ENCODE results near the gene CYBC1.

DNA sequence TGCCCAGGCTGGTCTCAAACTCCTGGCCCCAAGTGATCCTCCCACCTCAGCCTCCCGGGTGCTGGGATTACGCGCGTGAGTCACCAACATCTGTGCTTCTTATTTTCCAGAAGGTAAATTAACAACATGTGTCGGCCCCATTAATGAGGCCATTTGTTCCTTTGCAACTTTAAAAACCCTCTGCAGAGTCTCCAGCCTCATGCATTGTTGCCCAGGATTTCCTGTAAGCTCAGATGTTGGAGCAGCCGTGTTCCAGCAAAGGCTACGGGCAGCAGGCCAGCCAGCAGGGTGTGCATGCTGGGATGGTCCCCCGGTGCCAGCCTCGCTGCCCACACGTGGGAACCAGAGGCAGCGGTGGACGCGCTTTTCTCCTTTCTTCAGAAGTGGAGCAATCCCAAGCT is 51.5 kb downstream of the CYBC1 start:
- TF ChIP-seq EZH2 (IDR thresholded peaks at IDR 0.05; ENCODE audit: borderline replicate concordance, low read length), result no peak
- TF ChIP-seq, protein P1, sequence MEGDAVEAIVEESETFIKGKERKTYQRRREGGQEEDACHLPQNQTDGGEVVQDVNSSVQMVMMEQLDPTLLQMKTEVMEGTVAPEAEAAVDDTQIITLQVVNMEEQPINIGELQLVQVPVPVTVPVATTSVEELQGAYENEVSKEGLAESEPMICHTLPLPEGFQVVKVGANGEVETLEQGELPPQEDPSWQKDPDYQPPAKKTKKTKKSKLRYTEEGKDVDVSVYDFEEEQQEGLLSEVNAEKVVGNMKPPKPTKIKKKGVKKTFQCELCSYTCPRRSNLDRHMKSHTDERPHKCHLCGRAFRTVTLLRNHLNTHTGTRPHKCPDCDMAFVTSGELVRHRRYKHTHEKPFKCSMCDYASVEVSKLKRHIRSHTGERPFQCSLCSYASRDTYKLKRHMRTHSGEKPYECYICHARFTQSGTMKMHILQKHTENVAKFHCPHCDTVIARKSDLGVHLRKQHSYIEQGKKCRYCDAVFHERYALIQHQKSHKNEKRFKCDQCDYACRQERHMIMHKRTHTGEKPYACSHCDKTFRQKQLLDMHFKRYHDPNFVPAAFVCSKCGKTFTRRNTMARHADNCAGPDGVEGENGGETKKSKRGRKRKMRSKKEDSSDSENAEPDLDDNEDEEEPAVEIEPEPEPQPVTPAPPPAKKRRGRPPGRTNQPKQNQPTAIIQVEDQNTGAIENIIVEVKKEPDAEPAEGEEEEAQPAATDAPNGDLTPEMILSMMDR (IDR thresholded peaks at IDR 0.05; ENCODE audit: low read length), result no peak

Data from OCI-LY1 (cell line).